ENCODE results near the gene MACROH2A1. TPM values are rescaled to one million over a fixed set of nuclear protein-coding genes. Genes with fewer than 3 reads are reported as not detected.

Gene MACROH2A1
- total RNA-seq, 1 donor from 2014 or later: 181 TPM

DNA sequence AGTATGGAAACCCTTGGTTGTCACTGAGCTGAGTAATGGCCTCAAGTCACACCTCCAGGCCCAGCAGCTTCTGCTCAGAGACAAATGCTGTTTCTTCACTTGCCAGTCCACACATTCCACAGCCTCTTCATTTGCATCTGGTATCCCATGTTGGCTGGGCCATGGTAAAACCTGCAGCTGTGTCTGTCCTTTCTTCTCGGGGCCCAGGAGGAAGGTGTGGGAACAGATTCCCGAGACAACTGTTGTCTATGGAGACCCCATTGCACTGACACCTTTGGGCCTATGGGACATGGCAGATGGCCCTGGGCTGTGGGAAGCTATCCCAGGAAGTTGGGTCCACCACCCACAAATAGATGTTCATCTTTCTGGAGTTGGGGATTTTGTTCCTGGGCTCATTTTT is 85.1 kb downstream of the MACROH2A1 start:
- Mint-ChIP-seq H3K4me3 (ENCODE audit: unreplicated experiment) (no peak overlapping the region), H3K36me3 (ENCODE audit: low read depth, unreplicated experiment) (no peaks in the 10 kb centered on the region), H3K27me3 (ENCODE audit: unreplicated experiment) (peaks cover 3% of the 10 kb centered on the region), H3K9me3 (ENCODE audit: unreplicated experiment) (no peaks in the 10 kb centered on the region), H3K4me1 (ENCODE audit: unreplicated experiment) (no peaks in the 10 kb centered on the region), H3K27ac (ENCODE audit: unreplicated experiment) (no peak overlapping the region)
- DNase-seq (ENCODE audit: low spot score): no peak
- TF ChIP-seq, protein P1, sequence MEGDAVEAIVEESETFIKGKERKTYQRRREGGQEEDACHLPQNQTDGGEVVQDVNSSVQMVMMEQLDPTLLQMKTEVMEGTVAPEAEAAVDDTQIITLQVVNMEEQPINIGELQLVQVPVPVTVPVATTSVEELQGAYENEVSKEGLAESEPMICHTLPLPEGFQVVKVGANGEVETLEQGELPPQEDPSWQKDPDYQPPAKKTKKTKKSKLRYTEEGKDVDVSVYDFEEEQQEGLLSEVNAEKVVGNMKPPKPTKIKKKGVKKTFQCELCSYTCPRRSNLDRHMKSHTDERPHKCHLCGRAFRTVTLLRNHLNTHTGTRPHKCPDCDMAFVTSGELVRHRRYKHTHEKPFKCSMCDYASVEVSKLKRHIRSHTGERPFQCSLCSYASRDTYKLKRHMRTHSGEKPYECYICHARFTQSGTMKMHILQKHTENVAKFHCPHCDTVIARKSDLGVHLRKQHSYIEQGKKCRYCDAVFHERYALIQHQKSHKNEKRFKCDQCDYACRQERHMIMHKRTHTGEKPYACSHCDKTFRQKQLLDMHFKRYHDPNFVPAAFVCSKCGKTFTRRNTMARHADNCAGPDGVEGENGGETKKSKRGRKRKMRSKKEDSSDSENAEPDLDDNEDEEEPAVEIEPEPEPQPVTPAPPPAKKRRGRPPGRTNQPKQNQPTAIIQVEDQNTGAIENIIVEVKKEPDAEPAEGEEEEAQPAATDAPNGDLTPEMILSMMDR (IDR thresholded peaks at IDR 0.05; ENCODE audit: unreplicated experiment): no peak

DNA sequence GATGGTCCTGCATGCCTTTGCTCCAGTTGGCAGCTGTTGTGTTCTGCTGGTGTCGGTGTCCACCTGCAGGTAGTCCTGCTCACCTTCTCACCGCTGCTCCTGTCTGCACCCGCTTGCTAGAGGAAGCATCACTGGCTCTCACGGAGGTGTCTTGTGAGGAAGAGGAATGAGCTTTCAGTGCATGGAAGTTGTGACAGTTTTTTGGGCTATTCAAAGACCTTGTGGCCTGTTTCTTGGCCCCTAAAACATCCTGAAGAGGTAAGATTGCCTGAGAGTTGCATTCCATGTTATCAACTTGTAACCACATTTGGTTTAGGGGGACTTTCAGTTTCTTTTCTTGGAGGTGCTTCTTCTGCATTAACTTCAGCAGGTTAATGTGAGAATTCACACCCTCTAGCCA is 85.6 kb downstream of the MACROH2A1 start:
- no peak overlapping the region for H3K27ac Mint-ChIP-seq (ENCODE audit: unreplicated experiment)
- peaks cover 3% of the 10 kb centered on the region for H3K27me3 Mint-ChIP-seq (ENCODE audit: unreplicated experiment)
- no peaks in the 10 kb centered on the region for H3K4me1 Mint-ChIP-seq (ENCODE audit: unreplicated experiment)
- no peak overlapping the region for H3K4me3 Mint-ChIP-seq (ENCODE audit: unreplicated experiment)
- no peak for DNase-seq (ENCODE audit: low spot score)
- H3K36me3 Mint-ChIP-seq (ENCODE audit: low read depth, unreplicated experiment): no peaks in the 10 kb centered on the region
- TF ChIP-seq, protein P1 (IDR thresholded peaks at IDR 0.05; ENCODE audit: unreplicated experiment): no peak
- no peaks in the 10 kb centered on the region for H3K9me3 Mint-ChIP-seq (ENCODE audit: unreplicated experiment)

DNA sequence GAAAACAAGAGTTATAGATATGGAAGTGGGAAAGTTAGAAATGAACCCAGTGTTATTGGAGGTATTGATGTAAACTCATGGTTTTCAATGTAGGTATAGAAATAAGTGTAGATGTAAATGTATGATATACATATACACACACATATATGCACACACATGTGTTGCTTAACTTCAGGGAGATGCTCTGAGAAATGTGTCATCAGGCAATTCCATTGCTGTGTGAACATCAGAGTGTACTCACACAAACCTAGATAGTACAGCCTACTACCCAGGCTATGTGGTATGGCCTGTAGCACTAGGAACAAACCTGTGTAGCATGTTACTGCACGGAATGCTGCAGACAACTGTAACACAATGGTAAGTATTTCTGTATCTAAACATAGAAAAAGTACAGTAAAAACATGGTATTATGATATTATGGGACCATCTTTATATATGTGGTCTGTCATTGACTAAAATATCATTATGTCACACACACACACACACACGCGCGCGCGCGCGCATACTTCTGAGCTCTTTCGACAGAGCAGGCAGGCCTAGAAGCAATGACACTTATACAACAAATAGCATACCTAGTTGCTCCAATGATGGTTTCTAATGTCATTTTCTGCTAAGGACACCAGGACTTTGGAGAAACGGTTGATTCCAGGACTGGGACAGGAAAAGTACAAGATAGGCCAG is 86.6 kb downstream of the MACROH2A1 start:
- no peak for DNase-seq (ENCODE audit: low spot score)
- no peaks in the 10 kb centered on the region for H3K36me3 Mint-ChIP-seq (ENCODE audit: low read depth, unreplicated experiment)
- H3K27me3 Mint-ChIP-seq (ENCODE audit: unreplicated experiment): peaks cover 1% of the 10 kb centered on the region
- H3K4me1 Mint-ChIP-seq (ENCODE audit: unreplicated experiment): no peaks in the 10 kb centered on the region
- TF ChIP-seq, protein P1 (IDR thresholded peaks at IDR 0.05; ENCODE audit: unreplicated experiment): no peak
- no peaks in the 10 kb centered on the region for H3K9me3 Mint-ChIP-seq (ENCODE audit: unreplicated experiment)
- H3K4me3 Mint-ChIP-seq (ENCODE audit: unreplicated experiment): no peak overlapping the region
- no peak overlapping the region for H3K27ac Mint-ChIP-seq (ENCODE audit: unreplicated experiment)

DNA sequence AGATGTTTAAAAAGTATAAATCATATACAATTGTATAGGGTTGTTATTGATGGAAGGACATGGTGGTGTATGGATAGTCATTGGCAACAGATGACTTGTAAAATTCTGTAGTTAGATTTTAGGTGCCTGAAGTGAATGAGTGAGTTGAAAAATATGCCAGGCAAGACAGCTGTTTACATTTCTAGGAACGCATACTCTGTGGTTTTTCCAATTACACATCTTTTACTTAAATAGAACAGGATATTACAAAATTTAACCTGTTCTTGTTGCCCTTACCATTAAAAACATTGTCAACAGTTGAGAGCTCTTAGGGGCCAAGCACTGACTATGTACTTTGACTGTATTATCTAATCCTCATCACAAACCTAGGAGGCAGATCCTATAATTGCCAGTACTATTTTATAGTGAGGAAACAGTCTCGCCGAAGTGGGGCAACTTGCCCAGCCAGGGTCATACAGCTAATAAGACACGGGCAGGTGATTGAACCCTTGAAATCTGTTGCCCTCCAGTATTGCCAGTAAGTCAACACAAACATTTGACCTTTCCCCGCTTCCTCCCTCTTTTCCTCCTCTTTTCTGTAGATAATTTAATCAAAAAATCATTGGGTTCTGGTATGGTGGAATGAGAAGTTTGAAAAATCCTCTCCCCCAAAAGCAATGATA is 88.6 kb downstream of the MACROH2A1 start:
- TF ChIP-seq, protein P1 (IDR thresholded peaks at IDR 0.05; ENCODE audit: unreplicated experiment): no peak
- no peaks in the 10 kb centered on the region for H3K4me1 Mint-ChIP-seq (ENCODE audit: unreplicated experiment)
- H3K36me3 Mint-ChIP-seq (ENCODE audit: low read depth, unreplicated experiment): no peaks in the 10 kb centered on the region
- H3K9me3 Mint-ChIP-seq (ENCODE audit: unreplicated experiment): no peaks in the 10 kb centered on the region
- DNase-seq (ENCODE audit: low spot score): no peak
- no peak overlapping the region for H3K4me3 Mint-ChIP-seq (ENCODE audit: unreplicated experiment)
- H3K27me3 Mint-ChIP-seq (ENCODE audit: unreplicated experiment): no peaks in the 10 kb centered on the region
- no peak overlapping the region for H3K27ac Mint-ChIP-seq (ENCODE audit: unreplicated experiment)

Measured in endothelial cell (in vitro differentiated cells).